Measurements from ENCODE around the gene PRICKLE2. TPM values are rescaled to one million over a fixed set of nuclear protein-coding genes. Genes with fewer than 3 reads are reported as not detected.

Gene PRICKLE2
- total and polyA plus RNA-seq, 2 experiments from 2014 or later, result 1.1 to 12.5 TPM

DNA sequence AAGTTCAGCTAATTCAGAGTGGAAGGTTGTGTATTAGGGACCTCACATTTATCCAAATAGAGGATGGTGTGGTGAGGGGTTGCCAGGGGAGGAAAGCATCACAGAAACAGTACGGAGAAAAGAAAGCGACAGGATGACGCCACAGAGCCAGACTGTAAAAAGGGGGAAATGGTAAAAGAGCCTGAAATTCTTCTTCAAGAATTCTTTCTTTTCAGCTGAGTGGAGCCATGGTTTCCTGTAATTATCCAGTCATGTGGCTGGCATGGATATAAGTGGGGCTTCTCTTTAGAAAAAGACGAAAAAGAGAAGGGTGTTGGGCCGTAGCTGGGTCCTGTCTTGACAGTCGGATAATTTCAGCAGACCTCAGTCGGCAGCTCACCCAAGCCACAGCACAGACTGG lies 177.5 kb downstream of the PRICKLE2 start (continued):
- TF ChIP-seq ZNF331 (CRISPR knock-in tag; IDR thresholded peaks at IDR 0.05; ENCODE audit: low read depth) (no peak), STAT1 (IDR thresholded peaks at IDR 0.05; ENCODE audit: unreplicated experiment) (no peak), ZNF114 (CRISPR knock-in tag; IDR thresholded peaks at IDR 0.05) (no peak), NANOG (IDR thresholded peaks at IDR 0.05; ENCODE audit: borderline replicate concordance) (no peak), CREB1 (CRISPR knock-in tag; IDR thresholded peaks at IDR 0.05; ENCODE audit: low read depth) (no peak), EZH2 (IDR thresholded peaks at IDR 0.05; ENCODE audit: low read depth, unreplicated experiment) (no peak)
- TF ChIP-seq, protein P1, sequence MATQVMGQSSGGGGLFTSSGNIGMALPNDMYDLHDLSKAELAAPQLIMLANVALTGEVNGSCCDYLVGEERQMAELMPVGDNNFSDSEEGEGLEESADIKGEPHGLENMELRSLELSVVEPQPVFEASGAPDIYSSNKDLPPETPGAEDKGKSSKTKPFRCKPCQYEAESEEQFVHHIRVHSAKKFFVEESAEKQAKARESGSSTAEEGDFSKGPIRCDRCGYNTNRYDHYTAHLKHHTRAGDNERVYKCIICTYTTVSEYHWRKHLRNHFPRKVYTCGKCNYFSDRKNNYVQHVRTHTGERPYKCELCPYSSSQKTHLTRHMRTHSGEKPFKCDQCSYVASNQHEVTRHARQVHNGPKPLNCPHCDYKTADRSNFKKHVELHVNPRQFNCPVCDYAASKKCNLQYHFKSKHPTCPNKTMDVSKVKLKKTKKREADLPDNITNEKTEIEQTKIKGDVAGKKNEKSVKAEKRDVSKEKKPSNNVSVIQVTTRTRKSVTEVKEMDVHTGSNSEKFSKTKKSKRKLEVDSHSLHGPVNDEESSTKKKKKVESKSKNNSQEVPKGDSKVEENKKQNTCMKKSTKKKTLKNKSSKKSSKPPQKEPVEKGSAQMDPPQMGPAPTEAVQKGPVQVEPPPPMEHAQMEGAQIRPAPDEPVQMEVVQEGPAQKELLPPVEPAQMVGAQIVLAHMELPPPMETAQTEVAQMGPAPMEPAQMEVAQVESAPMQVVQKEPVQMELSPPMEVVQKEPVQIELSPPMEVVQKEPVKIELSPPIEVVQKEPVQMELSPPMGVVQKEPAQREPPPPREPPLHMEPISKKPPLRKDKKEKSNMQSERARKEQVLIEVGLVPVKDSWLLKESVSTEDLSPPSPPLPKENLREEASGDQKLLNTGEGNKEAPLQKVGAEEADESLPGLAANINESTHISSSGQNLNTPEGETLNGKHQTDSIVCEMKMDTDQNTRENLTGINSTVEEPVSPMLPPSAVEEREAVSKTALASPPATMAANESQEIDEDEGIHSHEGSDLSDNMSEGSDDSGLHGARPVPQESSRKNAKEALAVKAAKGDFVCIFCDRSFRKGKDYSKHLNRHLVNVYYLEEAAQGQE (IDR thresholded peaks at IDR 0.05; ENCODE audit: unreplicated experiment), result no peak
- TF ChIP-seq, protein P2, sequence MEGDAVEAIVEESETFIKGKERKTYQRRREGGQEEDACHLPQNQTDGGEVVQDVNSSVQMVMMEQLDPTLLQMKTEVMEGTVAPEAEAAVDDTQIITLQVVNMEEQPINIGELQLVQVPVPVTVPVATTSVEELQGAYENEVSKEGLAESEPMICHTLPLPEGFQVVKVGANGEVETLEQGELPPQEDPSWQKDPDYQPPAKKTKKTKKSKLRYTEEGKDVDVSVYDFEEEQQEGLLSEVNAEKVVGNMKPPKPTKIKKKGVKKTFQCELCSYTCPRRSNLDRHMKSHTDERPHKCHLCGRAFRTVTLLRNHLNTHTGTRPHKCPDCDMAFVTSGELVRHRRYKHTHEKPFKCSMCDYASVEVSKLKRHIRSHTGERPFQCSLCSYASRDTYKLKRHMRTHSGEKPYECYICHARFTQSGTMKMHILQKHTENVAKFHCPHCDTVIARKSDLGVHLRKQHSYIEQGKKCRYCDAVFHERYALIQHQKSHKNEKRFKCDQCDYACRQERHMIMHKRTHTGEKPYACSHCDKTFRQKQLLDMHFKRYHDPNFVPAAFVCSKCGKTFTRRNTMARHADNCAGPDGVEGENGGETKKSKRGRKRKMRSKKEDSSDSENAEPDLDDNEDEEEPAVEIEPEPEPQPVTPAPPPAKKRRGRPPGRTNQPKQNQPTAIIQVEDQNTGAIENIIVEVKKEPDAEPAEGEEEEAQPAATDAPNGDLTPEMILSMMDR (conservative IDR thresholded peaks at IDR 0.05; ENCODE audit: low read depth in 2 of 2), result no peak

DNA sequence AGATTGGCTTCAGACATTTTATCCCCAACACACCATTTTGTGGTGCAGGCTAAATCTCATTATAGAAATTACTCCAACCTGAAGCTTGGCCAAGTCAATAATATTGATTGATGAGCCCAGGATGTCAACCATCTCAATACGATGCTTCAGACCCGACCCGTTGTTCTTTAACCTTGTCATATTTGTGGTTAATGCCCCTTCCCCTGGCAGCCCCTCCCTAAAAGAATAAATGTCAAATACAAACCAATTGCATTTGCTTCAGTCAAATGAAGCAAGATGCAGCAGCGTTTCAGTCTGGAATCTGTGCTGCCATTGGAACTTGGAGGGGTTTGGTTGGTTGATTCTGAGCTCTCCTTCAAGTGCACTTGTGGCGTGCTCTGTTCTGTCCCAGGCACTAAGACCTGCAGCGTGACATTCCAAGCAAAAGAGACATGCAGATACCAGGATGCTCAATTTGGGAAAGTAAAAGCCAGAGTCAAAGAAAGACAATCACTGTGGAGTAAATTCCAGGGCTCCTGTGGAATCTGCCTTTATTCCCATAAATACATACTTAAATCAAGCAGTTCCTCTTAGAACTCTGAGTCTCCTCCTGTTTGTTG lies 178.2 kb downstream of the PRICKLE2 start:
- Histone ChIP-seq H3K79me2 (replicated peaks; ENCODE audit: insufficient read depth) (no peaks in the 10 kb centered on the region), H3K36me3 (ENCODE audit: insufficient read depth) (no peaks in the 10 kb centered on the region), H4K20me1 (replicated peaks; ENCODE audit: insufficient read depth) (no peaks in the 10 kb centered on the region), H3K27me3 (ENCODE audit: insufficient read depth) (no peaks in the 10 kb centered on the region), H2AFZ (no peak overlapping the region), H3K27ac (ENCODE audit: low read depth) (no peak overlapping the region), H3K4me2 (no peak overlapping the region), H3K9me2 (ENCODE audit: insufficient read depth) (no peaks in the 10 kb centered on the region), H3K4me3 (no peak overlapping the region), H3F3A (replicated peaks; ENCODE audit: low read depth) (no peaks in the 10 kb centered on the region), H3K4me1 (ENCODE audit: insufficient read depth) (peaks cover 25% of the 10 kb centered on the region)
- no peak for ATAC-seq
- H3K9me3 Mint-ChIP-seq, result no peaks in the 10 kb centered on the region
- H3K4me1 Mint-ChIP-seq, result peaks cover 30% of the 10 kb centered on the region
- no peaks in the 10 kb centered on the region for H3K27me3 Mint-ChIP-seq (ENCODE audit: insufficient read depth, low read depth, poor library complexity)
- no peaks in the 10 kb centered on the region for H3K36me3 Mint-ChIP-seq (ENCODE audit: low read depth)
- H3K4me3 Mint-ChIP-seq, result no peak overlapping the region
- no peak overlapping the region for H3K27ac Mint-ChIP-seq
- DNase-seq (ENCODE audit: low spot score), result peak; percentile 40
- no peak for TF ChIP-seq JUNB (IDR thresholded peaks at IDR 0.05; ENCODE audit: unreplicated experiment)
- no peak for TF ChIP-seq CREB1 (CRISPR knock-in tag; IDR thresholded peaks at IDR 0.05; ENCODE audit: low read depth)
- TF ChIP-seq ZNF114 (CRISPR knock-in tag; IDR thresholded peaks at IDR 0.05), result no peak
- no peak for TF ChIP-seq ZNF331 (CRISPR knock-in tag; IDR thresholded peaks at IDR 0.05; ENCODE audit: low read depth)
- TF ChIP-seq EZH2phosphoT487 (IDR thresholded peaks at IDR 0.05; ENCODE audit: unreplicated experiment), result no peak
- TF ChIP-seq ETS1 (IDR thresholded peaks at IDR 0.05), result no peak
- no peak for TF ChIP-seq EZH2 (IDR thresholded peaks at IDR 0.05; ENCODE audit: low read depth, unreplicated experiment)
- TF ChIP-seq, protein P3, sequence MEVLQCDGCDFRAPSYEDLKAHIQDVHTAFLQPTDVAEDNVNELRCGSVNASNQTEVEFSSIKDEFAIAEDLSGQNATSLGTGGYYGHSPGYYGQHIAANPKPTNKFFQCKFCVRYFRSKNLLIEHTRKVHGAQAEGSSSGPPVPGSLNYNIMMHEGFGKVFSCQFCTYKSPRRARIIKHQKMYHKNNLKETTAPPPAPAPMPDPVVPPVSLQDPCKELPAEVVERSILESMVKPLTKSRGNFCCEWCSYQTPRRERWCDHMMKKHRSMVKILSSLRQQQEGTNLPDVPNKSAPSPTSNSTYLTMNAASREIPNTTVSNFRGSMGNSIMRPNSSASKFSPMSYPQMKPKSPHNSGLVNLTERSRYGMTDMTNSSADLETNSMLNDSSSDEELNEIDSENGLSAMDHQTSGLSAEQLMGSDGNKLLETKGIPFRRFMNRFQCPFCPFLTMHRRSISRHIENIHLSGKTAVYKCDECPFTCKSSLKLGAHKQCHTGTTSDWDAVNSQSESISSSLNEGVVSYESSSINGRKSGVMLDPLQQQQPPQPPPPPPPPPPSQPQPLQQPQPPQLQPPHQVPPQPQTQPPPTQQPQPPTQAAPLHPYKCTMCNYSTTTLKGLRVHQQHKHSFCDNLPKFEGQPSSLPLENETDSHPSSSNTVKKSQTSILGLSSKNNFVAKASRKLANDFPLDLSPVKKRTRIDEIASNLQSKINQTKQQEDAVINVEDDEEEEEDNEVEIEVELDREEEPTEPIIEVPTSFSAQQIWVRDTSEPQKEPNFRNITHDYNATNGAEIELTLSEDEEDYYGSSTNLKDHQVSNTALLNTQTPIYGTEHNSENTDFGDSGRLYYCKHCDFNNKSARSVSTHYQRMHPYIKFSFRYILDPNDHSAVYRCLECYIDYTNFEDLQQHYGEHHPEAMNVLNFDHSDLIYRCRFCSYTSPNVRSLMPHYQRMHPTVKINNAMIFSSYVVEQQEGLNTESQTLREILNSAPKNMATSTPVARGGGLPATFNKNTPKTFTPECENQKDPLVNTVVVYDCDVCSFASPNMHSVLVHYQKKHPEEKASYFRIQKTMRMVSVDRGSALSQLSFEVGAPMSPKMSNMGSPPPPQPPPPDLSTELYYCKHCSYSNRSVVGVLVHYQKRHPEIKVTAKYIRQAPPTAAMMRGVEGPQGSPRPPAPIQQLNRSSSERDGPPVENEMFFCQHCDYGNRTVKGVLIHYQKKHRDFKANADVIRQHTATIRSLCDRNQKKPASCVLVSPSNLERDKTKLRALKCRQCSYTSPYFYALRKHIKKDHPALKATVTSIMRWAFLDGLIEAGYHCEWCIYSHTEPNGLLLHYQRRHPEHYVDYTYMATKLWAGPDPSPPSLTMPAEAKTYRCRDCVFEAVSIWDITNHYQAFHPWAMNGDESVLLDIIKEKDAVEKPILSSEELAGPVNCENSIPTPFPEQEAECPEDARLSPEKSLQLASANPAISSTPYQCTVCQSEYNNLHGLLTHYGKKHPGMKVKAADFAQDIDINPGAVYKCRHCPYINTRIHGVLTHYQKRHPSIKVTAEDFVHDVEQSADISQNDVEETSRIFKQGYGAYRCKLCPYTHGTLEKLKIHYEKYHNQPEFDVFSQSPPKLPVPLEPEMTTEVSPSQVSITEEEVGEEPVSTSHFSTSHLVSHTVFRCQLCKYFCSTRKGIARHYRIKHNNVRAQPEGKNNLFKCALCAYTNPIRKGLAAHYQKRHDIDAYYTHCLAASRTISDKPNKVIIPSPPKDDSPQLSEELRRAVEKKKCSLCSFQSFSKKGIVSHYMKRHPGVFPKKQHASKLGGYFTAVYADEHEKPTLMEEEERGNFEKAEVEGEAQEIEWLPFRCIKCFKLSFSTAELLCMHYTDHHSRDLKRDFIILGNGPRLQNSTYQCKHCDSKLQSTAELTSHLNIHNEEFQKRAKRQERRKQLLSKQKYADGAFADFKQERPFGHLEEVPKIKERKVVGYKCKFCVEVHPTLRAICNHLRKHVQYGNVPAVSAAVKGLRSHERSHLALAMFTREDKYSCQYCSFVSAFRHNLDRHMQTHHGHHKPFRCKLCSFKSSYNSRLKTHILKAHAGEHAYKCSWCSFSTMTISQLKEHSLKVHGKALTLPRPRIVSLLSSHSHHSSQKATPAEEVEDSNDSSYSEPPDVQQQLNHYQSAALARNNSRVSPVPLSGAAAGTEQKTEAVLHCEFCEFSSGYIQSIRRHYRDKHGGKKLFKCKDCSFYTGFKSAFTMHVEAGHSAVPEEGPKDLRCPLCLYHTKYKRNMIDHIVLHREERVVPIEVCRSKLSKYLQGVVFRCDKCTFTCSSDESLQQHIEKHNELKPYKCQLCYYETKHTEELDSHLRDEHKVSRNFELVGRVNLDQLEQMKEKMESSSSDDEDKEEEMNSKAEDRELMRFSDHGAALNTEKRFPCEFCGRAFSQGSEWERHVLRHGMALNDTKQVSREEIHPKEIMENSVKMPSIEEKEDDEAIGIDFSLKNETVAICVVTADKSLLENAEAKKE (CRISPR knock-in tag; IDR thresholded peaks at IDR 0.05), result no peak

Data from GM23338 (cell line).